IMR-90 (cell line): ENCODE results near the gene PPP2R5B. TPM values are rescaled to one million over a fixed set of nuclear protein-coding genes. Genes with fewer than 3 reads are reported as not detected.

Source experiments
- ATAC-seq: fragments of 200-7000 bp; cut with Tn5 transposase; 2 replicates; pipeline ENCODE4 v1.9.1; 2020; ENCODE audit warnings: low read depth, mild to moderate bottlenecking, moderate library complexity
- BruUV-seq: library from RNA; stranded (reverse); fragments of 400-500 nt; replicated peaks from 2 replicates; lab custom pipeline; 2021; lab: Mats Ljungman, UMichigan
- CTCF ChIA-PET: fragments of 300-600 bp; formaldehyde crosslinking; extraction: SDS; loops from one replicate; lab custom pipeline; 2021; ENCODE audit warnings: antibody characterized with exemption; lab: Yijun Ruan, JAX
- POLR2A ChIA-PET: fragments of 300-600 bp; sonication (Branson Sonifier 250); formaldehyde crosslinking; loops from one replicate; lab custom pipeline; 2022; ENCODE audit warnings: antibody characterized with exemption; ENCODE audit not compliant: unreplicated experiment; lab: Charles Lee
- DNase-seq: peaks from one replicate; pipeline ENCODE4 v3.0.0; 2013
- H2AFZ ChIP-seq: replicated peaks from 2 replicates; pipeline ENCODE3; 2013; ENCODE audit warnings: low read length, mild to moderate bottlenecking; ENCODE audit not compliant: poor library complexity
- H2AK5ac ChIP-seq: 2 replicates; pipeline ENCODE4 v1.6.1; 2013; ENCODE audit warnings: low read depth, low read length, inconsistent platforms
- H2AK9ac ChIP-seq: replicated peaks from 2 replicates; pipeline ENCODE3; 2013; ENCODE audit warnings: mild to moderate bottlenecking, low read depth, low read length, moderate library complexity; ENCODE audit not compliant: poor library complexity
- H2BK120ac ChIP-seq: 2 replicates; pipeline ENCODE4 v1.6.1; 2013; ENCODE audit warnings: low read depth, low read length, inconsistent platforms
- H2BK15ac ChIP-seq: 3 replicates; pipeline ENCODE4 v1.6.1; 2013; ENCODE audit warnings: low read depth, low read length, inconsistent platforms
- H2BK20ac ChIP-seq: 2 replicates; pipeline ENCODE4 v1.6.1; 2013; ENCODE audit warnings: low read depth, mild to moderate bottlenecking, inconsistent platforms, low read length, moderate library complexity
- H2BK5ac ChIP-seq: 2 replicates; pipeline ENCODE4 v1.6.1; 2013; ENCODE audit warnings: mild to moderate bottlenecking, low read depth, low read length, inconsistent platforms; ENCODE audit not compliant: poor library complexity, severe bottlenecking
- H3K14ac ChIP-seq: replicated peaks from 2 replicates; pipeline ENCODE4 v1.6.1; 2013; ENCODE audit warnings: low read depth, low read length, inconsistent platforms
- H3K18ac ChIP-seq: 2 replicates; pipeline ENCODE4 v1.6.1; 2013; ENCODE audit warnings: low read depth, low read length, control low read depth
- H3K23ac ChIP-seq: 2 replicates; pipeline ENCODE4 v1.6.1; 2013; ENCODE audit warnings: low read depth, low read length, inconsistent platforms
- H3K27ac ChIP-seq: 2 replicates; pipeline ENCODE4 v1.5.1; 2013; ENCODE audit warnings: mild to moderate bottlenecking, control low read depth, low read length; ENCODE audit not compliant: insufficient read depth
- H3K27me3 ChIP-seq: 2 replicates; pipeline ENCODE4 v1.6.1; 2013; ENCODE audit warnings: low read length; ENCODE audit not compliant: control insufficient read depth, insufficient read depth
- H3K36me3 ChIP-seq: 2 replicates; pipeline ENCODE4 v1.6.1; 2013; ENCODE audit warnings: low read length, mixed read lengths; ENCODE audit not compliant: control insufficient read depth, insufficient read depth
- H3K4ac ChIP-seq: 2 replicates; pipeline ENCODE4 v1.6.1; 2013; ENCODE audit warnings: low read depth, low read length, inconsistent platforms
- H3K4me1 ChIP-seq: 2 replicates; pipeline ENCODE4 v1.6.1; 2013; ENCODE audit warnings: low read length, mixed read lengths; ENCODE audit not compliant: control insufficient read depth, insufficient read depth
- H3K4me2 ChIP-seq: 2 replicates; pipeline ENCODE4 v1.6.1; 2013; ENCODE audit warnings: low read depth, mild to moderate bottlenecking, control low read depth, low read length, moderate library complexity
- H3K4me3 ChIP-seq: 2 replicates; pipeline ENCODE4 v1.5.1; 2013; ENCODE audit warnings: low read depth, mild to moderate bottlenecking, control low read depth, low read length, moderate library complexity; ENCODE audit not compliant: insufficient read depth
- H3K56ac ChIP-seq: 2 replicates; pipeline ENCODE4 v1.6.1; 2013; ENCODE audit warnings: low read length, inconsistent platforms; ENCODE audit not compliant: insufficient read depth; ENCODE audit errors: extremely low read depth
- H3K79me1 ChIP-seq, 2 experiments: 2 replicates each; pipeline ENCODE4 v1.6.1; 2013; ENCODE audit warnings: low read length in 2 of 2, inconsistent platforms in 1 of 2, low read depth in 1 of 2
- H3K9ac ChIP-seq: 2 replicates; pipeline ENCODE4 v1.6.1; 2013; ENCODE audit warnings: low read depth, low read length, control low read depth
- H3K9me1 ChIP-seq: 2 replicates; pipeline ENCODE4 v1.6.1; 2013; ENCODE audit warnings: low read length, inconsistent platforms; ENCODE audit not compliant: insufficient read depth
- H3K9me3 ChIP-seq: 2 replicates; pipeline ENCODE4 v1.6.1; 2013; ENCODE audit warnings: low read length; ENCODE audit not compliant: control insufficient read depth, insufficient read depth
- H4K20me1 ChIP-seq: 2 replicates; pipeline ENCODE4 v1.6.1; 2013; ENCODE audit warnings: low read length, inconsistent platforms; ENCODE audit not compliant: insufficient read depth
- H4K5ac ChIP-seq: 2 replicates; pipeline ENCODE4 v1.6.1; 2013; ENCODE audit warnings: mild to moderate bottlenecking, low read depth, low read length, control low read depth
- H4K8ac ChIP-seq, 2 experiments: 2 replicates each; pipeline ENCODE4 v1.6.1; 2013; ENCODE audit warnings: low read depth in 2 of 2, low read length in 2 of 2, control low read depth in 1 of 2, inconsistent platforms in 1 of 2
- H4K91ac ChIP-seq: 2 replicates; pipeline ENCODE4 v1.6.1; 2013; ENCODE audit warnings: low read depth, low read length, inconsistent platforms; ENCODE audit not compliant: insufficient read depth
- BHLHE40 ChIP-seq: fragments of 150-350 bp; IDR thresholded peaks from 2 replicates; pipeline ENCODE4 v1.6.1; 2016; ENCODE audit warnings: mild to moderate bottlenecking, low read depth, low read length
- CEBPB ChIP-seq: IDR thresholded peaks from 2 replicates; pipeline ENCODE4 v1.6.1; 2012; ENCODE audit warnings: low read depth, low read length, improper control_type of control experiment
- CHD1 ChIP-seq: IDR thresholded peaks from 2 replicates; pipeline ENCODE4 v1.6.1; 2012; ENCODE audit warnings: low read depth, low read length, improper control_type of control experiment
- ELK1 ChIP-seq: fragments of 150-350 bp; IDR thresholded peaks from 2 replicates; pipeline ENCODE4 v1.6.1; 2016; ENCODE audit warnings: low read depth, mild to moderate bottlenecking, low read length, moderate library complexity, borderline replicate concordance
- FOS ChIP-seq: fragments of 150-350 bp; IDR thresholded peaks from 2 replicates; pipeline ENCODE4 v1.6.1; 2016; ENCODE audit warnings: low read depth, low read length
- MAFK ChIP-seq: IDR thresholded peaks from 2 replicates; pipeline ENCODE4 v1.6.1; 2012; ENCODE audit warnings: low read depth, low read length, improper control_type of control experiment
- NFE2L2 ChIP-seq: fragments of 150-350 bp; IDR thresholded peaks from 2 replicates; pipeline ENCODE4 v1.6.1; 2016; ENCODE audit warnings: low read depth, mild to moderate bottlenecking, low read length
- POLR2A ChIP-seq: IDR thresholded peaks from 2 replicates; pipeline ENCODE4 v1.6.1; 2012; ENCODE audit warnings: mild to moderate bottlenecking, low read depth, low read length
- RAD21 ChIP-seq: IDR thresholded peaks from 2 replicates; pipeline ENCODE4 v1.6.1; 2012; ENCODE audit warnings: low read length, improper control_type of control experiment
- RCOR1 ChIP-seq: IDR thresholded peaks from 2 replicates; pipeline ENCODE4 v1.6.1; 2012; ENCODE audit warnings: mild to moderate bottlenecking, low read length, improper control_type of control experiment; ENCODE audit not compliant: insufficient replicate concordance
- RFX5 ChIP-seq: IDR thresholded peaks from 2 replicates; pipeline ENCODE4 v1.8.0; 2012; ENCODE audit warnings: low read depth, mild to moderate bottlenecking, low read length, moderate library complexity
- SMC3 ChIP-seq: fragments of 150-350 bp; IDR thresholded peaks from 2 replicates; pipeline ENCODE4 v1.6.1; 2016; ENCODE audit warnings: low read depth, mild to moderate bottlenecking, antibody characterized with exemption, low read length, moderate library complexity
- USF2 ChIP-seq: fragments of 150-350 bp; IDR thresholded peaks from 2 replicates; pipeline ENCODE4 v1.6.1; 2017; ENCODE audit warnings: mild to moderate bottlenecking, antibody characterized with exemption, low read length, low read depth
- WGBS, 2 experiments: methylation state at CpG; one replicate each; pipeline versions ENCODE4 v1.1.5 to v1.1.7; 2013; ENCODE audit warnings: missing lambda C conversion rate in 2 of 2; ENCODE audit not compliant: insufficient read length in 1 of 2; ENCODE audit errors: extremely low coverage in 2 of 2; 5-methylcytosine and 5-hydroxymethylcytosine counted together
- dilution Hi-C: fragments of 300-500 bp; cut with HindIII; formaldehyde crosslinking; loops from one replicate; pipeline ENCODE4 v1.14.3; 2018; ENCODE audit warnings: low sequenced_read_pairs; ENCODE audit not compliant: unreplicated experiment
- in situ Hi-C: fragments of 300-500 bp; cut with MboI; formaldehyde crosslinking; loops from 3 replicates; pipeline ENCODE4 v1.14.3; 2019; ENCODE audit warnings: low sequenced_read_pairs, inconsistent platforms, mixed read lengths
- intact Hi-C: fragments of 100-400 bp; cut with micrococcal nuclease; formaldehyde crosslinking; loops from 2 replicates; pipeline ENCODE4 v1.10.0; 2022
- polyA plus RNA-seq, 3 experiments: library from polyadenylated mRNA; depleted of rRNA; stranded (reverse); fragments of >200 nt; gene quantifications; 2 replicates each; pipeline ENCODE4 v1.2.3, GENCODE V29; 2012; ENCODE audit warnings: low replicate concordance in 1 of 3
- total RNA-seq: library from RNA; depleted of rRNA; stranded (reverse); fragments of >200 nt; gene quantifications from 2 replicates; pipeline ENCODE4 v1.2.3, GENCODE V29; 2012
- TF ChIP-seq, protein P1 (sequence below): conservative IDR thresholded peaks from 2 replicates; pipeline ENCODE4 v1.5.1; 2012; ENCODE audit warnings: mild to moderate bottlenecking, low read depth, low read length, improper control_type of control experiment

Gene PPP2R5B
- total and polyA plus RNA-seq, 2 of the 4 experiments (the other 2 are of a cell fraction), result 6.5 to 23.6 TPM

DNA sequence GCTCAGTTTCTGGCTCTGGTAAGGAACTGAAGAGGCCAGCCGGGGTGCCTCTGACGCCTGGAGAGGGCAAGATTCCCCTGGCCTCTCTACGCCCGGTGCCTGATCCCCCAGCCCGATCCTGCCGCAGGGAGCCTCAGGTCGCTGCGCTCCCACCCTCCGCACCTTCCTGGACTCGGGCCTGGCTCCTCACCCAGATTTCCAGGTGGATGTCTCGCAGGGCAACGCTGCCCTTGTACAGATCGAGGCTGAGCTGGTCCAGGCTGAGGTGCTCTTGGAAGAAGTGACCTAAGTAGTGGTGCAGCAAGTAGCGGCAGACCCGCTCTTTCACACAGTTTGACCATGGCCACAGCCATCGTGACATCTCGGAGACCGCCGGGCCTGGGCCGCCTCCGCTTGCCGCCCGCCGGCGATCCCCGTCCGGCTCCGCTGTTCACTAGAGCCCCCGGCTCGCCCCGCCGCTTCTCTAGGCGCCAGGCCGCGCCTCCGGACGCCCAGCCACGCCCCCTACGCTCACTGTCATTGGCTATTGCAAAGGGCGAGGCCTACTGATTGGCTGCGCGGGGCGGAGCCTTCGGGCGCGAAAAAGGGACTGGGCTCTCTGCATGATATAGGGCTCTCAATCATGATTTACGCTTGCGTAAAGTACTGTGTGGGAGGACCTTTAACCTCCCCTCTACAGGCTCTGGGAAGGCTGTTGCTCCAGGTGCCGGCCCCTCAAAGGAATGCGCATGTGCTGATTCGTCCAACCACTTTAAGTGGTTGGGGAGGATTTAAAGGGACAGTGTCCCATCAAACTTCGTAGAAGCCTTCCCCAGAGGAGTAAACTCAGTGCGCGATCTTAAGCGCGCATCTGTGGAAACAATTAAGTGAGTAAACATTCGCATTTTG, 7.5 kb upstream of the PPP2R5B start, which contains the start of gene ATG2A:
TSS of gene ATG2A (minus strand) at position 435 of the 888 bp plus-strand sequence. CDS start at position 361, 74 bp downstream.
- peak within 1 kb of the TSS; percentile 92 for H3K14ac ChIP-seq
- peak within 1 kb of the TSS; percentile 41; the same call in 1 of the 2 replicates for H2BK120ac ChIP-seq
- H2AK5ac ChIP-seq, result peak within 1 kb of the TSS; percentile 91
- H3K79me1 ChIP-seq, result peaks cover 7 to 26% of the 10 kb centered on the region in 2 experiments
- no TSS peak for BruUV-seq
- ATAC-seq, result peak; percentile 97
- peak within 1 kb of the TSS; percentile 69 for H3K27ac ChIP-seq
- intact Hi-C loops (loop anchor here (2.0 to 5.0 kb wide), 2 partner anchors 62 to 180 kb away; partner anchors contain the start of gene VPS51), dilution Hi-C loops (no loop called here), in situ Hi-C loops (no loop called here)
- H3K9me3 ChIP-seq, result no peaks in the 10 kb centered on the region
- CTCF ChIA-PET, result no interaction called here
- peak within 1 kb of the TSS; percentile 89 for H3K4ac ChIP-seq
- H3K27me3 ChIP-seq, result no peaks in the 10 kb centered on the region
- peak within 1 kb of the TSS; percentile 97 for H2AK9ac ChIP-seq
- POLR2A ChIA-PET, result no interaction called here
- peak within 1 kb of the TSS; percentile 93 for H3K23ac ChIP-seq
- no peaks in the 10 kb centered on the region for H3K9me1 ChIP-seq
- no peak within 1 kb of the TSS for H2BK15ac ChIP-seq
- H2BK5ac ChIP-seq, result peak within 1 kb of the TSS; percentile 71
- H3K18ac ChIP-seq, result peak within 1 kb of the TSS; percentile 14; the same call in 1 of the 2 replicates
- 0% methylated on average over 28 of the region's 57 CpGs; no CpG with 5 or more reads in 1 of the 2 experiments for WGBS, 2 experiments
- peak within 1 kb of the TSS; percentile 80 for H4K91ac ChIP-seq
- H3K4me3 ChIP-seq, result peak within 1 kb of the TSS; percentile 78
- H3K4me1 ChIP-seq, result peaks cover 7% of the 10 kb centered on the region
- peak within 1 kb of the TSS; percentile 28 to 93; a peak in 3 of 4 replicates for H4K8ac ChIP-seq
- H2BK20ac ChIP-seq, result no peak within 1 kb of the TSS
- peak; percentile 100 for DNase-seq
- peak within 1 kb of the TSS; percentile 74 for H3K56ac ChIP-seq
- peak within 1 kb of the TSS; percentile 80 for H3K4me2 ChIP-seq
- peak within 1 kb of the TSS; percentile 82 for H3K9ac ChIP-seq
- no peaks in the 10 kb centered on the region; the same call in 1 of the 2 replicates for H4K20me1 ChIP-seq
- H4K5ac ChIP-seq, result peak within 1 kb of the TSS; percentile 61
- peaks cover 12% of the 10 kb centered on the region for H3K36me3 ChIP-seq
- H2AFZ ChIP-seq, result peak within 1 kb of the TSS; percentile 91
- TF ChIP-seq CHD1 (no peak; the same call in 1 of the 2 replicates), ELK1 (no peak), MAFK (no peak), RFX5 (no peak), POLR2A (peak; percentile 89), FOS (no peak), NFE2L2 (no peak), CEBPB (peak; percentile 94), RAD21 (no peak), RCOR1 (peak; percentile 74), SMC3 (no peak), BHLHE40 (peak; percentile 44; the same call in 1 of the 2 replicates), USF2 (no peak)
- TF ChIP-seq, protein P1, sequence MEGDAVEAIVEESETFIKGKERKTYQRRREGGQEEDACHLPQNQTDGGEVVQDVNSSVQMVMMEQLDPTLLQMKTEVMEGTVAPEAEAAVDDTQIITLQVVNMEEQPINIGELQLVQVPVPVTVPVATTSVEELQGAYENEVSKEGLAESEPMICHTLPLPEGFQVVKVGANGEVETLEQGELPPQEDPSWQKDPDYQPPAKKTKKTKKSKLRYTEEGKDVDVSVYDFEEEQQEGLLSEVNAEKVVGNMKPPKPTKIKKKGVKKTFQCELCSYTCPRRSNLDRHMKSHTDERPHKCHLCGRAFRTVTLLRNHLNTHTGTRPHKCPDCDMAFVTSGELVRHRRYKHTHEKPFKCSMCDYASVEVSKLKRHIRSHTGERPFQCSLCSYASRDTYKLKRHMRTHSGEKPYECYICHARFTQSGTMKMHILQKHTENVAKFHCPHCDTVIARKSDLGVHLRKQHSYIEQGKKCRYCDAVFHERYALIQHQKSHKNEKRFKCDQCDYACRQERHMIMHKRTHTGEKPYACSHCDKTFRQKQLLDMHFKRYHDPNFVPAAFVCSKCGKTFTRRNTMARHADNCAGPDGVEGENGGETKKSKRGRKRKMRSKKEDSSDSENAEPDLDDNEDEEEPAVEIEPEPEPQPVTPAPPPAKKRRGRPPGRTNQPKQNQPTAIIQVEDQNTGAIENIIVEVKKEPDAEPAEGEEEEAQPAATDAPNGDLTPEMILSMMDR, result no peak
